Mucosa of rectum (tissue), 2 donors: ENCODE data around the gene LPAR1.
A peak's percentile ranks its signal among the peaks of the same experiment; 100 is the strongest.
"Not testable (repeated sequence)": the region's sequence is repeated elsewhere in the genome, so short reads cannot be mapped to it uniquely, and the experiment has no call there.

ENCODE experiments used
- H3K27ac ChIP-seq, 2 donors: one replicate each; pipeline ENCODE4 v1.7.0; 2013; ENCODE audit warnings: inconsistent platforms in 2 of 2, low read depth in 2 of 2, low read length in 2 of 2
- H3K27me3 ChIP-seq, 2 donors: one replicate each; pipeline ENCODE4 v1.7.0; 2013; ENCODE audit warnings: low read length in 2 of 2; ENCODE audit not compliant: control insufficient read depth in 2 of 2, insufficient read depth in 2 of 2
- H3K36me3 ChIP-seq, 2 donors: one replicate each; pipeline ENCODE4 v1.7.0; 2013; ENCODE audit warnings: low read length in 2 of 2; ENCODE audit not compliant: control insufficient read depth in 2 of 2, insufficient read depth in 2 of 2
- H3K4me1 ChIP-seq, 2 donors: one replicate each; pipeline ENCODE4 v1.7.0; 2013; ENCODE audit warnings: low read length in 2 of 2, mild to moderate bottlenecking in 1 of 2; ENCODE audit not compliant: control insufficient read depth in 2 of 2, insufficient read depth in 2 of 2
- H3K4me3 ChIP-seq, 2 donors: one replicate each; pipeline ENCODE4 v1.7.0; 2013; ENCODE audit warnings: low read length in 2 of 2
- H3K9ac ChIP-seq, 2 donors: one replicate each; pipeline ENCODE4 v1.7.0; 2013; ENCODE audit warnings: low read length in 2 of 2, low read depth in 1 of 2, mild to moderate bottlenecking in 1 of 2
- H3K9me3 ChIP-seq, 2 donors: one replicate each; pipeline ENCODE4 v1.7.0; 2013; ENCODE audit warnings: low read length in 2 of 2; ENCODE audit not compliant: control insufficient read depth in 2 of 2
- donor health status: healthy.
- donor health status: Normal muscosa, but diverticular disease.

LPAR1 gene

GRCh38 chr9:111064160-111064837 lies 26.0 kb upstream of the LPAR1 start:
- no peaks in the 10 kb centered on the region for H3K36me3 ChIP-seq
- no peaks in the 10 kb centered on the region for H3K27me3 ChIP-seq
- H3K4me3 ChIP-seq, result no peak overlapping the region
- H3K4me1 ChIP-seq, result no peaks in the 10 kb centered on the region
- no peak overlapping the region for H3K9ac ChIP-seq
- H3K27ac ChIP-seq, result no peak overlapping the region
- H3K9me3 ChIP-seq, result no peaks in the 10 kb centered on the region

GRCh38 chr9:111063332-111063731 lies 25.1 kb upstream of the LPAR1 start:
- H3K27ac ChIP-seq, result no peak overlapping the region

GRCh38 chr9:111058166-111058565 lies 19.9 kb upstream of the LPAR1 start:
- no peaks in the 10 kb centered on the region for H3K27me3 ChIP-seq
- no peaks in the 10 kb centered on the region for H3K9me3 ChIP-seq
- H3K27ac ChIP-seq, result no peak overlapping the region
- no peaks in the 10 kb centered on the region for H3K4me1 ChIP-seq
- H3K9ac ChIP-seq, result no peak overlapping the region
- no peak overlapping the region for H3K4me3 ChIP-seq
- no peaks in the 10 kb centered on the region for H3K36me3 ChIP-seq

More at GRCh38 chr9:111063332-111063731, 25.1 kb upstream of the LPAR1 start:
- Histone ChIP-seq H3K9me3 (no peaks in the 10 kb centered on the region), H3K4me3 (no peak overlapping the region), H3K4me1 (no peaks in the 10 kb centered on the region), H3K36me3 (no peaks in the 10 kb centered on the region), H3K9ac (no peak overlapping the region), H3K27me3 (no peaks in the 10 kb centered on the region)

GRCh38 chr9:111056538-111056937 lies 18.3 kb upstream of the LPAR1 start:
- no peaks in the 10 kb centered on the region for H3K27me3 ChIP-seq
- H3K4me1 ChIP-seq, result no peaks in the 10 kb centered on the region
- H3K36me3 ChIP-seq, result no peaks in the 10 kb centered on the region
- peak overlapping the region in 1 of 2 donors; percentile 2 for H3K4me3 ChIP-seq
- H3K27ac ChIP-seq, result no peak overlapping the region
- no peaks in the 10 kb centered on the region for H3K9me3 ChIP-seq
- H3K9ac ChIP-seq, result no peak overlapping the region

DNA sequence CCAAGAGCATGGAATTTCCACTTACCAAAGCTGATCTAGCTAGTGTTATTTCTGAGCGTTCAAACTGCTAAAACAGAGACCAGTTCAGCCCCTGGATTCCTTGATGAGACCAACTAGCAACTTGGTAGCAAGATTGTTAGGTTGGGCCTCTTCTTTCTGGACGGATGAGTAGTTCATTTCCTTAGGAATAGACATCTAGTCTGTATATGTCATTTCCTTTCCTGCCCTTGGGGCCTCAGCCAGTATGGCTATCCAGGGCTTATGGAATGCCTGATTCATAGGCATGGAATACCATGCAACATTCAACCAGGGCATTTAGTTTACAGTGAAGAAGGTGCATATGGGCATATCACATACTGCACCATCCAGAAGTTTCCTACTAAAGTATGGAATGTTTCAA lies 14.5 kb upstream of the LPAR1 start:
- H3K27me3 ChIP-seq, result no peaks in the 10 kb centered on the region

DNA sequence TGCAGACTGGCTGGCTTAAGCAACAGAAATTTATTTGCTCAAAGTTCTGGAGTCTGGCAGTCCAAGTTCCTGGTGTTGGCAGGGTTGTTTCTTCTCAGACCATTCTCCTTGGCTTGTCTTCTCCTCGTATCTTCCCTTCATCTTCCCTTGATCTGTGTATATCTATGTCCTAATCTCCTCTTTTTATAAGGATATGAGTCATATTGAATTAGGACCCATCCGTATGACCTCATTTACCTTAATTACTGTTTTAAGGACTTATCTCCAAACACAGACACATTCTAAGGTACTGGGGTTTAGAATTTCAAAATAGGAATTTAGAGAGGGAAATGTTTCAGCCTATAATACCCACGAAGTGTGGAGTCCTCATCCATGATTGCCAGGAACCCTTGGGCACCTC lies 13.1 kb upstream of the LPAR1 start:
- no peaks in the 10 kb centered on the region for H3K27me3 ChIP-seq
- no peak overlapping the region for H3K9ac ChIP-seq
- H3K36me3 ChIP-seq, result no peaks in the 10 kb centered on the region
- no peak overlapping the region for H3K27ac ChIP-seq
- no peaks in the 10 kb centered on the region for H3K4me1 ChIP-seq
- H3K9me3 ChIP-seq, result no peaks in the 10 kb centered on the region
- no peak overlapping the region for H3K4me3 ChIP-seq

More for the DNA sequence above, 14.5 kb upstream of the LPAR1 start:
- no peak overlapping the region for H3K9ac ChIP-seq
- H3K4me1 ChIP-seq, result no peaks in the 10 kb centered on the region
- no peak overlapping the region for H3K4me3 ChIP-seq
- H3K9me3 ChIP-seq, result no peaks in the 10 kb centered on the region
- H3K27ac ChIP-seq, result no peak overlapping the region
- no peaks in the 10 kb centered on the region for H3K36me3 ChIP-seq

DNA sequence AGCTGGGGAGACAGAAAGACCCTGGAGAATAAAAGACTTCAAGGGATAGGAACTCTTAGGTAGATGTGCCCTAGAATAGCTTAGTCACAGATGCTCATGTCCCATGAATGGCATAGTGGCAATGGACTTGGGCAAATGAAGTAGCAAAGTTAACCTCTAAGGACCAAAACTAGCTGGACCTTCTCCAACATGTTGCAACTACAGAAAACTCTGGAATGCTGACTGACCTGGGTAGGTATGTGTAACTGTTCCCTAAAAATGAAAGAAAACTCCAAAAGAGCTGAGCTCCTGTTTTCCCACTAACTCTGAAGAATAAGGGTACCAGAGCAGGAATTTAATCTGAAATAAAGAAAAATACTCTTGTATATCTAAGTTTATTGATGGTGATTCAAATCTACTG lies 12.5 kb upstream of the LPAR1 start:
- no peak overlapping the region for H3K4me3 ChIP-seq
- H3K27ac ChIP-seq, result no peak overlapping the region
- no peaks in the 10 kb centered on the region for H3K9me3 ChIP-seq
- H3K4me1 ChIP-seq, result no peaks in the 10 kb centered on the region
- H3K9ac ChIP-seq, result no peak overlapping the region
- H3K36me3 ChIP-seq, result no peaks in the 10 kb centered on the region
- H3K27me3 ChIP-seq, result no peaks in the 10 kb centered on the region

GRCh38 chr9:111047287-111047686 lies 9.0 kb upstream of the LPAR1 start:
- H3K4me3 ChIP-seq, H3K4me1 ChIP-seq, H3K27me3 ChIP-seq: not testable (repeated sequence)

GRCh38 chr9:111041902-111042301 lies 3.6 kb upstream of the LPAR1 start:
- Histone ChIP-seq H3K27me3 (no peaks in the 10 kb centered on the region), H3K9ac (no peak overlapping the region), H3K27ac (no peak overlapping the region), H3K36me3 (no peaks in the 10 kb centered on the region), H3K4me1 (peaks cover 4 to 7% of the 10 kb centered on the region in 2 donors), H3K4me3 (no peak overlapping the region), H3K9me3 (peaks cover 0 to 3% of the 10 kb centered on the region in 2 donors)

More at GRCh38 chr9:111047287-111047686, 9.0 kb upstream of the LPAR1 start:
- H3K9me3 ChIP-seq, H3K27ac ChIP-seq, H3K36me3 ChIP-seq, H3K9ac ChIP-seq: not testable (repeated sequence)

- H3K36me3 ChIP-seq, result no peaks in the 10 kb centered on the region
- H3K27me3 ChIP-seq, result no peaks in the 10 kb centered on the region
- H3K27ac ChIP-seq, result no peak overlapping the region
- no peak overlapping the region for H3K9ac ChIP-seq
- peaks cover 12 to 14% of the 10 kb centered on the region in 2 donors for H3K4me1 ChIP-seq
- no peak overlapping the region for H3K4me3 ChIP-seq
- peaks cover 0 to 3% of the 10 kb centered on the region in 2 donors for H3K9me3 ChIP-seq
Measured at GRCh38 chr9:111040494-111040893, 2.2 kb upstream of the LPAR1 start.
